NB4 (cell line): ENCODE measurements around the gene MUCL3.
"Not testable (repeated sequence)": the region's sequence is repeated elsewhere in the genome, so short reads cannot be mapped to it uniquely, and the experiment has no call there.

Experiments
- CTCF ChIP-seq: IDR thresholded peaks from one replicate; pipeline ENCODE4 v1.5.1; 2012; ENCODE audit warnings: low read depth, low read length
- POLR2A ChIP-seq: IDR thresholded peaks from 2 replicates; pipeline ENCODE4 v1.6.1; 2011; ENCODE audit warnings: mild to moderate bottlenecking; ENCODE audit not compliant: insufficient read length; ENCODE audit errors: extremely low read depth

DNA sequence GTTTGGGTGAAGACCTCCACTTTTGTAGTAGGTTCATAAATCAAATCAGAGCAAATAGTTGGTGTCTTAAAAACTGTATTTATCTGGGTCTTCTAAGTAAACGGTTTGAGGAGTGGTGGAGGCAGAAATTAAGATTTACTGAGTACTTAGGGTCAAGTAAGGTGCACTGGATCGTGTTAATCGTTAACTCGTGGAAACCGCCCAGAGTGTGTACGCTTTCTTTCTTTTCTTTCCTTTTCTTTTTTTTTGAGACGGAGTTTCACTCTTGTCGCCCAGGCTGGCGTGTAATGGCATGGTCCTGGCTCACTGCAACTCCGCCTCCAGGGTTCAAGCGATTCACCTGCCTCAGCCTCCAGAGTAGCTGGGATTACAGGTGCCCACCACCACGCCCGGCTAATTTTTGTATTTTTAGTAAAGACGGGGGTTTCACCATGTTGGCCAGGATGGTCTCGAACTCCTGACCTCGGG, 33.4 kb upstream of the MUCL3 start:
- TF ChIP-seq CTCF, POLR2A: not testable (repeated sequence)
